ENCODE data around the gene TSSK3. TPM values are rescaled to one million over a fixed set of nuclear protein-coding genes. Genes with fewer than 3 reads are reported as not detected.
A peak's percentile ranks its signal among the peaks of the same experiment; 100 is the strongest.

TSSK3 gene
- total RNA-seq, 2 donors from 2014 or later: 1.8 to 12.2 TPM

DNA sequence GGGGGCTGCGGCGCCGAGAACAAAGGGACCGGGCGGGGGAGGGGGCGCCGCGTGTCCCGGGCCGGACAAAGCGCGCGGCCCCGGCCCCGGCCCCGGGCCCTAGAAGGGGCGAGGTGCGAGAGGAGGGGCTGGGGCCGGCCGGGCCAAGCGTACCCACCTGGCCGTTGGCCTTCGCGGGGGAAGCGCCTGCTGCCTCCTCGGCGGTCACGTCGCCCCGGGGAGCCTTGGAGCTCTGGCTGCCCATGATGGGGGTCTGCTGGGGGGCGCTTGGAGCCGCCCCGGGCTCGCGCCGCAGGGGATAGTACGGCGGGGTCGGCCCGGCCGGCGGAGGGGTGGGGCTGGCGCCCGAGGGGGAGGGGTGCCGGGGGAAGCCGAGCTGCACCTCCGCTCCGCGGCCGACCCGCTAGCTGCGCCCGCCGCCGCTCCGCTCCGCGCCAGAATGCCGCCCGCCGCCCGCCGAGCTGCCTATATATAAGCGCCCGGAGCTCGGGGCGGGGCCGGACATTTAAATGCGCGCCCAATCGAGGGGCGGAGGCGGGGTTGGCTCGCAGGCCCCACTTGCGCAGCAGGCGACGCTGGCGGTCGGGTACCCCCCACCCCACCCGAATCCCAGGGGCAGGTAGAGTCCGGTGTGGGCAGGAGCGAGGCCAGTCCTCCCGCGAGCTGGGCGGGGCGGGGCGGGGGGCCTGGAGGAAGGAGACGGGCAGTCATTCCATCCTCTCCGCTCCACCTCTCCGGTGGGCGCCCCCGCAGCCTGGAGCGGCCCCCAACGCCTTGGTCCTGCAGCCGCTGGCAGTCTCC lies 26.3 kb upstream of the TSSK3 start, which contains the start of gene MARCKSL1:
Gene MARCKSL1 (minus strand): TSS at position 444 of the 801 bp plus-strand sequence. CDS start 200 bp downstream, at position 244.
- H3K4me1 ChIP-seq: peaks cover 21% of the 10 kb centered on the region
- ATAC-seq (peak; percentile 69), DNase-seq (peak; percentile 78 to 85 (median 82))
- H3K9me3 ChIP-seq: no peaks in the 10 kb centered on the region
- WGBS, 2 donors: 3% methylated on average over 59 of the region's 95 CpGs; no CpG with 5 or more reads in 1 of the 2 donors
- intact Hi-C loops (cut with DNase I): no loop called here
- TF ChIP-seq, protein P1, sequence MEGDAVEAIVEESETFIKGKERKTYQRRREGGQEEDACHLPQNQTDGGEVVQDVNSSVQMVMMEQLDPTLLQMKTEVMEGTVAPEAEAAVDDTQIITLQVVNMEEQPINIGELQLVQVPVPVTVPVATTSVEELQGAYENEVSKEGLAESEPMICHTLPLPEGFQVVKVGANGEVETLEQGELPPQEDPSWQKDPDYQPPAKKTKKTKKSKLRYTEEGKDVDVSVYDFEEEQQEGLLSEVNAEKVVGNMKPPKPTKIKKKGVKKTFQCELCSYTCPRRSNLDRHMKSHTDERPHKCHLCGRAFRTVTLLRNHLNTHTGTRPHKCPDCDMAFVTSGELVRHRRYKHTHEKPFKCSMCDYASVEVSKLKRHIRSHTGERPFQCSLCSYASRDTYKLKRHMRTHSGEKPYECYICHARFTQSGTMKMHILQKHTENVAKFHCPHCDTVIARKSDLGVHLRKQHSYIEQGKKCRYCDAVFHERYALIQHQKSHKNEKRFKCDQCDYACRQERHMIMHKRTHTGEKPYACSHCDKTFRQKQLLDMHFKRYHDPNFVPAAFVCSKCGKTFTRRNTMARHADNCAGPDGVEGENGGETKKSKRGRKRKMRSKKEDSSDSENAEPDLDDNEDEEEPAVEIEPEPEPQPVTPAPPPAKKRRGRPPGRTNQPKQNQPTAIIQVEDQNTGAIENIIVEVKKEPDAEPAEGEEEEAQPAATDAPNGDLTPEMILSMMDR (IDR thresholded peaks at IDR 0.05): no peak
- peak; percentile 81 to 90 (median 84) for TF ChIP-seq POLR2A (IDR thresholded peaks at IDR 0.05)
- H3K36me3 ChIP-seq (replicated peaks in 1 of 2; ENCODE audit: insufficient read depth in 1 of 2, low read depth in 2 of 2): peaks cover 5 to 9% of the 10 kb centered on the region in 2 donors
- H3K4me3 ChIP-seq: peak within 1 kb of the TSS; percentile 47 to 61
- no peaks in the 10 kb centered on the region for H3K27me3 ChIP-seq
- peak within 1 kb of the TSS; percentile 25 to 68 (median 60) for H3K27ac ChIP-seq

DNA sequence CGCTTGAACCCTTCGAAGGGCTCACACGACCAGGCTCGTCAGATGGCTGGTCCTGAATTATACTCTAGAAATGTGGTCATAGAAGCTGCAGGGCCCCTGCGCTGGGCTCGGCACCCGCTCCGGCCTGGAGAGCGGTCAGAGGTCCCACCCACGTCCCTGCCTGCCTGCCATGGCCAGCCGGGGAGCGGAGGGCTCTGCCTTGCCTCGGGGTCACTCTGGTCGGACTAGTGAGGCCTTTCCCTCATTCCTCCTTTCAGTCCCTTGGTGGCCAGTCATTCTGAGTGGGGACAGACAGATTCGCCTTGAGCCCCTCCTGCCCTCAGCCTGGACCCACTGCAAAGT lies 25.8 kb upstream of the TSSK3 start:
- H3K9me3 ChIP-seq: no peaks in the 10 kb centered on the region
- peaks cover 21% of the 10 kb centered on the region for H3K4me1 ChIP-seq
- ATAC-seq: peak; percentile 1
- intact Hi-C loops (cut with DNase I): no loop called here
- TF ChIP-seq POLR2A (IDR thresholded peaks at IDR 0.05): no peak
- TF ChIP-seq, protein P1 (IDR thresholded peaks at IDR 0.05): no peak
- no peak overlapping the region for H3K4me3 ChIP-seq
- no peaks in the 10 kb centered on the region for H3K27me3 ChIP-seq
- peak overlapping the region in 1 of 4 donors; percentile 1 for H3K27ac ChIP-seq
- H3K36me3 ChIP-seq (replicated peaks in 1 of 2; ENCODE audit: insufficient read depth in 1 of 2, low read depth in 2 of 2): peaks cover 4 to 6% of the 10 kb centered on the region in 2 donors
- no peak for DNase-seq
- 60 to 86% methylated on average over 7 to 14 of the region's 15 CpGs for WGBS, 2 donors

DNA sequence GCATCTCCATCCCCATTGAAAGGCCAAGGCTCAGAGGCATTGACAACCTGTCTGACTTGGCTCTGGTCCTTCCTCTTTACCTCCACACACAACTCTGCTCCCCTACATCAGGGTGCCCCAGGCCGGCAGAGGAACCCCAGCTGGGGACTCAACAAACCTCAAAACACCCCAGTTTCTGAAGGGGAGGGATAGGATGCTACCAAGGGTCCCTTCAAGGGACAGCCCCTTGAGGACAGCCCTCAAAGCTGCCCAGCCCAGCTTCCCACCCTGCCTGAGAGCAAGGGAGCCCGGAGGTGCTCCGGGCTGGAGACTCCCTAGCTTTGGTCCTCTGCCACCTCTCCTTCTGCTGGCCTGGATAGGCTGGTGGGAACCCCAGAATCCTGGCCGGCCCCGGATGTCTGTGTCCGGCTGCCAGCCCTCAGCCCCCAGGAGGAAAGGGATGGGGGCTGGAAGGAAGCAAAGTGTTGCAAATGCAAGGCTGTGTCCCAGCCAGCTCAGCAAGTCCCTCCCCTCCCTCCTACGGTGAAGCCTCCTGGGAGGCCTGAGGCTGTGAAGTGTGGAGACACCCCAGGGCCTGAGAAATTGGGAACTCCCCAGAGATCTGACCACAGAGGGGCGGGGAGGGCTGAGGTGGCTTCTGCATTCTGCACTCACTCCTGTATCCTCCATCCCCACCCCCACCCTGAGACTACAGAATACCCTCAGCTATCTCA lies 25.2 kb upstream of the TSSK3 start:
- Histone ChIP-seq H3K27me3 (no peaks in the 10 kb centered on the region), H3K4me3 (no peak overlapping the region), H3K4me1 (peaks cover 21% of the 10 kb centered on the region), H3K36me3 (replicated peaks in 1 of 2; ENCODE audit: insufficient read depth in 1 of 2, low read depth in 2 of 2) (peaks cover 0 to under 1% of the 10 kb centered on the region in 2 donors), H3K27ac (peak overlapping the region in 1 of 4 donors; percentile 1), H3K9me3 (no peaks in the 10 kb centered on the region)
- DNase-seq (peak in 1 of 4 donors; percentile 65), ATAC-seq (no peak)
- intact Hi-C loops (cut with DNase I): no loop called here
- TF ChIP-seq, protein P1 (IDR thresholded peaks at IDR 0.05): no peak
- no peak for TF ChIP-seq POLR2A (IDR thresholded peaks at IDR 0.05)
- WGBS, 2 donors: 75 to 97% methylated on average over 6 to 8 of the region's 8 CpGs

DNA sequence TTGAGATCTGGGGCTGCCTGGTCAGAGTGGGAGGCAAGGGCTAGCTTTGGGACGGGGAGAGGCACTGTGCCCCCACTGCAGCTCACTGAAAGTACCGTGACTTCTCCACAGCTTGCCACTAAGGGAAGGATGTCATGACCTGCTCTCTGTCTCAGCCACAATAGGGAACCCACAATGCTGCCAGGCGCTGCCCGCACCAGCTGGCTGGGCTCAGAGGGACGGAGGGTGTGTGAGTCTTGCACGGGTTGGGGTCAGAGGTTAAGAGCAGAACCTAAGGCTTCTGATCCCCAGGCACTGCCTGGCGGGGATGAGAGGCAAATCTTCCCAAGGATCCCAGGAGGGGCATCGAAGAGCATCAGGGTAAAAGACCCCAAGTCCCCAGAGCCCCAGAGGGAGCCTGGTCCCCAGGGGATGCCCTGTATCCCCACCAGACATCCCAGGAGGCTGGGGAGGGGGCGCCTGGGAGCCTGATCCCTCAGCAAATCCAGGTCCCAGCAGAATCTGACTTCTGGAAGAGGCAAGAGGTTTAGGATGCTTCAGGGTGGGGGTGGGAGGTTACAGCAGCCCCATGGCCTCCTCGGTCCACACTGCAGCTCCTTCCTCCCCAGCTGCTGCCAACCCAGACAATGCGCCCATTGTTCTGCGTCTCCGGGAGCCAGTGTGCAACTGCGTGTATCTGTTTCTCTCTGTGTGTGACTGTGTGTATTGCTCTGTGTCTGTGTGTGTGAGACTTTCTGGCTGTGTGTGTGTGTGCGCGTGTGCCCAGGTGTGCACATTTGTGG lies 24.3 kb upstream of the TSSK3 start:
- 47 to 61% methylated on average over 7 to 16 of the region's 16 CpGs for WGBS, 2 donors
- Histone ChIP-seq H3K4me1 (peaks cover 21% of the 10 kb centered on the region), H3K36me3 (replicated peaks in 1 of 2; ENCODE audit: insufficient read depth in 1 of 2, low read depth in 2 of 2) (no peaks in the 10 kb centered on the region), H3K27ac (peak overlapping the region in 2 of 4 donors; percentile 45 to 57), H3K4me3 (no peak overlapping the region), H3K27me3 (no peaks in the 10 kb centered on the region), H3K9me3 (no peaks in the 10 kb centered on the region)
- TF ChIP-seq, protein P1 (IDR thresholded peaks at IDR 0.05): no peak
- no peak for TF ChIP-seq POLR2A (IDR thresholded peaks at IDR 0.05)
- intact Hi-C loops (cut with DNase I): no loop called here
- peak in 3 of 4 donors; percentile 46 to 59 (median 49) for DNase-seq
- peak; percentile 53 for ATAC-seq
